VCaP (cell line): ENCODE results near the gene PILRB.
"Not testable (repeated sequence)": the region's sequence is repeated elsewhere in the genome, so short reads cannot be mapped to it uniquely, and the experiment has no call there.

ENCODE experiments used
- H3K27ac ChIP-seq: fragments of 450-650 bp; 2 replicates; pipeline ENCODE4 v1.5.1; 2017
- CTCF ChIP-seq: fragments of 450-650 bp; conservative IDR thresholded peaks from 2 replicates; pipeline ENCODE4 v1.5.1; 2017; ENCODE audit warnings: mild to moderate bottlenecking, moderate library complexity

PILRB gene

GRCh38 chr7:100345288-100345672 is 12.6 kb upstream of the PILRB start:
- TF ChIP-seq CTCF = peak; percentile 68
- not testable (repeated sequence) for H3K27ac ChIP-seq

DNA sequence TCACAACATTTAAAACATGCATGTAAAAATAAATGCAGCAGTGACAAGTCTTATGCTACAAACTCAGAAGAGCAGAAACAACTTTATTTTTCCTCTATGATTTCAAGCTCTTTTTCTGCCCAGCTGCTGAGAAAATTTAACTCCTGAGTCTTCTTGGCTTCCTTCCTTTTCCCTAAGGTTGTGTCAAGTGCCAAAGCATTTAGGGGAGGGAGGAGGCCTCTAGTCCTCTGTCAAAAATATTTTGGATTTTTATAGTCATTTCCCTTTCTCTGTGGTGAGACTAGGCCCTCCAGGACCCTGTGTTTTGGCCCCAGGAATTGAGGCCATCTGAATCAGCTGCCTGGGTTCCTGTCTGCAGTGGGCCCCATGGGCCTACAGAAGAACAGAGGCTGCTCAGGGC is 11.0 kb upstream of the PILRB start:
- H3K27ac ChIP-seq = no peak overlapping the region
- TF ChIP-seq CTCF = no peak

DNA sequence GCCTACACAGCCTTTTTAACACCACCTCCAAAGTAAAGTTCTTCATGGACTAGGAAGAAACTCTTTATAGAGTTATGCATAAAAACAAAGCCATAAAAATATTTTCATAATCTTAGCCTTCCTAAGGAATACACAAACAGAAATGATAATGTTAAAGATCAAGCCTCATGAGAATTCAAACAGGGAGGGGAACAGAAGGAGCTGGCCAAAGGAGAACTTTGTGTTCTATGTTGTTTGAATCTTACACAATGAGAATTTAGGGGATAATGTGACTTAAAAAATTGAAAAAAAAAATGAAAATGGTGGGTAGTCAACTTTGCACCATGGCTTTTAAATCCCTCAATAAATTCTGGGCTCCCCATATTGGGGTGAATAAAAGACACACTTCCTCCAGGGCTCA is 9.1 kb upstream of the PILRB start:
- TF ChIP-seq CTCF = no peak
- H3K27ac ChIP-seq = no peak overlapping the region

- TF ChIP-seq CTCF = no peak
- H3K27ac ChIP-seq = no peak overlapping the region
These were observed 8.2 kb upstream of the PILRB start for GRCh38 chr7:100349757-100350156.

- no peak for TF ChIP-seq CTCF
- H3K27ac ChIP-seq = no peak overlapping the region
These were observed 6.3 kb upstream of the PILRB start for GRCh38 chr7:100351657-100352058.

GRCh38 chr7:100352230-100352781 is 5.6 kb upstream of the PILRB start:
- H3K27ac ChIP-seq = not testable (repeated sequence)

GRCh38 chr7:100352984-100353684 is 4.8 kb upstream of the PILRB start:
- no peak overlapping the region for H3K27ac ChIP-seq
- no peak for TF ChIP-seq CTCF

GRCh38 chr7:100353685-100354330 is 4.1 kb upstream of the PILRB start:
- TF ChIP-seq CTCF = no peak
- H3K27ac ChIP-seq = no peak overlapping the region
